Cardiac muscle cell (in vitro differentiated cells and primary cell): Measurements from ENCODE around the gene TERB1. TPM values are rescaled to one million over a fixed set of nuclear protein-coding genes. Genes with fewer than 3 reads are reported as not detected.

Experiments
- DNase-seq, 2 donors: peaks; one replicate each; pipeline versions ENCODE4 v3.0.0 to v3.0.0-alpha.2; 2010 to 2017; ENCODE audit warnings: low read depth in 1 of 2, low spot score in 1 of 2
- H3K27ac ChIP-seq: fragments of 200-600 bp; sonication (generic); 2 replicates; pipeline ENCODE4 v1.5.1; 2016
- H3K27me3 ChIP-seq: fragments of 200-600 bp; sonication (generic); 2 replicates; pipeline ENCODE4 v1.6.0; 2016; ENCODE audit warnings: control low read depth
- H3K36me3 ChIP-seq: fragments of 200-600 bp; sonication (generic); 2 replicates; pipeline ENCODE4 v1.5.1; 2016; ENCODE audit warnings: control low read depth
- H3K4me1 ChIP-seq: fragments of 200-600 bp; sonication (generic); 2 replicates; pipeline ENCODE4 v1.8.1; 2017; ENCODE audit warnings: low read depth, mild to moderate bottlenecking, mixed run types
- H3K4me3 ChIP-seq: fragments of 200-600 bp; sonication (generic); 2 replicates; pipeline ENCODE4 v1.5.1; 2016; ENCODE audit warnings: mild to moderate bottlenecking
- H3K9me3 ChIP-seq: fragments of 200-600 bp; sonication (generic); 2 replicates; pipeline ENCODE4 v1.5.1; 2017; ENCODE audit warnings: low read depth, mild to moderate bottlenecking, control low read depth
- CTCF ChIP-seq: IDR thresholded peaks from 2 replicates; pipeline ENCODE4 v1.5.1; 2012; ENCODE audit warnings: low read depth, mild to moderate bottlenecking, low read length
- polyA plus RNA-seq: library from polyadenylated mRNA; unstranded; fragments of >200 nt; fragmentation: Nextera tagmentation; extraction: Ambion mirVana; gene quantifications from 2 replicates; pipeline ENCODE4 v1.2.1, GENCODE V29; 2016
- total RNA-seq: library from RNA; depleted of rRNA; stranded (reverse); fragments of >200 nt; gene quantifications from 2 replicates; pipeline ENCODE4 v1.2.3, GENCODE V29; 2016

Gene TERB1
- total and polyA plus RNA-seq, 2 experiments from 2014 or later: not detected

- no peak overlapping the region for H3K27ac ChIP-seq
- H3K27me3 ChIP-seq: peaks cover 63% of the 10 kb centered on the region
- H3K4me1 ChIP-seq: peaks cover 4% of the 10 kb centered on the region
- no peaks in the 10 kb centered on the region for H3K36me3 ChIP-seq
- DNase-seq: no peak
- H3K9me3 ChIP-seq: no peaks in the 10 kb centered on the region
- H3K4me3 ChIP-seq: no peak overlapping the region
- no peak for TF ChIP-seq CTCF
These were observed 39.5 kb upstream of the TERB1 start for GRCh38 chr16:66840883-66841282.

DNA sequence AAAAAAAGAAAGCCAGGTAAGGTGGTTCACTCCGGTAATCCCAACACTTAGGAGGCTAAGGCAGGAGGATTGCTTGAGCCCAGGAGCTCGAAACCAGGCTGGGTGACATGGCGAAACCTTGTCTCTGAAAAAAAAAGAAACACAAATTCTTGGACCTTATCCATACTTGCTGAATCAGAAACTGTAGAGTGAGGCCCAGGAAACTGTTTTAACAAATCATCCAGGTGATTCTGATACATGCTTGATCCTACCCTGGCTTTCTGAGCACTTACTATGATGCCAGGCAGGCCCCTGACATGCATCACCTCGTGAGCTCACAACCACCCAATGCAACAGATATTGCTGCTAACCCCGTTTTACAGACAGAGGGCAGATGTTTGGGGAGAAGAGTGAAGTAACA is 33.4 kb upstream of the TERB1 start:
- Histone ChIP-seq H3K4me3 (no peak overlapping the region), H3K4me1 (no peaks in the 10 kb centered on the region), H3K36me3 (no peaks in the 10 kb centered on the region), H3K27ac (no peak overlapping the region), H3K9me3 (no peaks in the 10 kb centered on the region), H3K27me3 (peaks cover 11% of the 10 kb centered on the region)
- no peak for TF ChIP-seq CTCF
- no peak for DNase-seq

DNA sequence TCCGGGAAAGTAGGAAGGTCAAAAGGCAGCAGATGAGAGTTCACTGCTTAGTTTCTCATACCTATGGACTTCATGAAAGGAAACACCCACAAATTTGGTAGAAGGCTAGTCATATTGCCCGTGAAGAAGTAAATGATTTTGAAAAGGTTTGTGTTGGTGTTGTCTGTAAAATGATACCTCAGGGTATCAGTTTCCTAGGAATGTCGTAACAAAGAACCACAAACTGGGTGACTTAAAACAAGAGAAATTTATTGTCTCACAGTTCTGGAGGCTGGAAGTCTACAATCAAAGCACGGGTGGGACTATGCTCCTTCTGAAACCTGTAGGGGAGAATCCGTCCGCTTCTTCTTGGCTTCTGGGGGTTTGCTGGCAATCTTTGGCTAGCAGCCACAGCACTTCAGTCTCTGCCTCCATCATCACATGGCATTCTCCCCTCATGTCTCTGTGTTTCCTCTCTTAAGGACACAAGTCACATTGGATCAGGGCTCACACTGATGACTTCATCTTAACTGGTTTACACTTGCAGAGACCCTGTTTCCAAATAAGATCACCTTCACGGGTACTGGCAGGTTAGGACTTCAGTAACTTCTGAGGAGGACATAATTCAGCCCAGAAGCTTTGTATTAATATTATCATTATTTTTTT is 31.4 kb upstream of the TERB1 start:
- DNase-seq: no peak
- no peaks in the 10 kb centered on the region for H3K36me3 ChIP-seq
- no peak overlapping the region for H3K27ac ChIP-seq
- no peak overlapping the region for H3K4me3 ChIP-seq
- H3K27me3 ChIP-seq: peaks cover 4% of the 10 kb centered on the region
- TF ChIP-seq CTCF: no peak
- no peaks in the 10 kb centered on the region for H3K9me3 ChIP-seq
- H3K4me1 ChIP-seq: peaks cover 8% of the 10 kb centered on the region

DNA sequence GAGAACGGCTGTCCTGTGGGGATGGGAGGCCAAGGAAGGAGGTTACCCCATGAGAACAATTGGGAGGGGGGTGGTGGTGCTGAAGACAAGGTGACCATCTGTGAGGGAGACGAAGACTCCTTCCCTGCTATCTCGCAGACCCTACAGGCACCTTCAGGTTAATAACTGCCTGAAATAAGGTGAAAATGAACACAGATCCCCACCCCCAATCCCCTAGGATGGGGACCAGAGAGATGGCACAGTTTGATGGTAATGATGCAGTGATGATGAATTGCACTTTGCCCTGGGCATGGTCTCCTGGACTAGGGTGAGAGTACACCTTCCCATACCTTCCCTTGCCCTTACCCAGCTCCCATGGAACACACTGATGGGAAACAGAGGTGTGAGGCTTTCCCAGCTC is 30.8 kb upstream of the TERB1 start:
- no peak for DNase-seq
- no peak for TF ChIP-seq CTCF
- no peak overlapping the region for H3K4me3 ChIP-seq

GRCh38 chr16:66830422-66831404 is 29.3 kb upstream of the TERB1 start, which contains the start of gene NAE1:
TSS of gene NAE1 (minus strand) at chr16:66830976. CDS start at chr16:66830899, 77 bp downstream.
- TF ChIP-seq CTCF: peak; percentile 97
- DNase-seq: peak; percentile 92 to 95
- Histone ChIP-seq H3K9me3 (no peaks in the 10 kb centered on the region), H3K27me3 (peaks cover 4% of the 10 kb centered on the region), H3K36me3 (peaks cover 7% of the 10 kb centered on the region), H3K4me1 (peaks cover 8% of the 10 kb centered on the region), H3K4me3 (peak within 1 kb of the TSS; percentile 66), H3K27ac (peak within 1 kb of the TSS; percentile 90)

More for the DNA sequence above, 30.8 kb upstream of the TERB1 start:
- Histone ChIP-seq H3K36me3 (no peaks in the 10 kb centered on the region), H3K27ac (no peak overlapping the region), H3K27me3 (peaks cover 4% of the 10 kb centered on the region), H3K9me3 (no peaks in the 10 kb centered on the region), H3K4me1 (peaks cover 8% of the 10 kb centered on the region)
